ENCODE results near the gene NFIX. TPM values are rescaled to one million over a fixed set of nuclear protein-coding genes. Genes with fewer than 3 reads are reported as not detected.

NFIX gene
- total RNA-seq, 1 experiment from 2014 or later = 69.7 TPM

DNA sequence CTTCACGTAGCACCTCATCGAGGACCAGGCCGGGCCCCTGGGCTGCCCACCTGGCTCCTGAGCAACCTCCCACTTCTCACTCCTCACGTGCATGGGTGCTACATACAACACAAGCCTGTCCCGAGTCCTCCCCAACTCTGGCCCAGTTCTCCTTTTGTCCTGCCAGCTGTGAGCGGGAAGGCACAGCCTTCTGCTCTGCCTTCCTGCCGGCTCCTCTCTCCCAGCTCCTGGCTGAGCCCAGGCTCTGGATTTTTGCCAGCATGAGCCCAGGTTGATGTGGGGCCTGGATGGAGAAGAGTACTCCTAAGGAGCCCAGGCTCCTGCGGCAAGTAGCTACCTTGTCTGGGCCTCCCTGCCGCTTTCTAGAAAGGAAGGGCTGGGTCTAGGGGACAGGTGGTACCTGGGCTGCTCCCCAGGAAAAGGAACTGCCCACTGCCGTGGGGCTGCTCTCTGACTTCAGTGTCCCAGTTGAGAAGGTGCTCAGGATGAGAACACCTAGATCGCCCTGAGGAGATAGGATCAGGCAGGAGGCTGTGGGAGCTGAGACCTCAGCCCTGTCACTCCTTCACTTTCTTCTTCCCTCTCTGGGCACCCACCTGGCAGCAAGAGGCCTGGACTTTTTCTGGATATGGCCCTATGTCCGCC lies 83.7 kb downstream of the NFIX start:
- intact Hi-C loops (cut with micrococcal nuclease; ENCODE audit: unreplicated experiment) = no loop called here
- TF ChIP-seq, protein P1, sequence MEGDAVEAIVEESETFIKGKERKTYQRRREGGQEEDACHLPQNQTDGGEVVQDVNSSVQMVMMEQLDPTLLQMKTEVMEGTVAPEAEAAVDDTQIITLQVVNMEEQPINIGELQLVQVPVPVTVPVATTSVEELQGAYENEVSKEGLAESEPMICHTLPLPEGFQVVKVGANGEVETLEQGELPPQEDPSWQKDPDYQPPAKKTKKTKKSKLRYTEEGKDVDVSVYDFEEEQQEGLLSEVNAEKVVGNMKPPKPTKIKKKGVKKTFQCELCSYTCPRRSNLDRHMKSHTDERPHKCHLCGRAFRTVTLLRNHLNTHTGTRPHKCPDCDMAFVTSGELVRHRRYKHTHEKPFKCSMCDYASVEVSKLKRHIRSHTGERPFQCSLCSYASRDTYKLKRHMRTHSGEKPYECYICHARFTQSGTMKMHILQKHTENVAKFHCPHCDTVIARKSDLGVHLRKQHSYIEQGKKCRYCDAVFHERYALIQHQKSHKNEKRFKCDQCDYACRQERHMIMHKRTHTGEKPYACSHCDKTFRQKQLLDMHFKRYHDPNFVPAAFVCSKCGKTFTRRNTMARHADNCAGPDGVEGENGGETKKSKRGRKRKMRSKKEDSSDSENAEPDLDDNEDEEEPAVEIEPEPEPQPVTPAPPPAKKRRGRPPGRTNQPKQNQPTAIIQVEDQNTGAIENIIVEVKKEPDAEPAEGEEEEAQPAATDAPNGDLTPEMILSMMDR (conservative IDR thresholded peaks at IDR 0.05; ENCODE audit: low read depth, low read length) = no peak
- TF ChIP-seq EZH2 (IDR thresholded peaks at IDR 0.05; ENCODE audit: borderline replicate concordance, low read depth, low read length, poor library complexity, severe bottlenecking) = no peak

DNA sequence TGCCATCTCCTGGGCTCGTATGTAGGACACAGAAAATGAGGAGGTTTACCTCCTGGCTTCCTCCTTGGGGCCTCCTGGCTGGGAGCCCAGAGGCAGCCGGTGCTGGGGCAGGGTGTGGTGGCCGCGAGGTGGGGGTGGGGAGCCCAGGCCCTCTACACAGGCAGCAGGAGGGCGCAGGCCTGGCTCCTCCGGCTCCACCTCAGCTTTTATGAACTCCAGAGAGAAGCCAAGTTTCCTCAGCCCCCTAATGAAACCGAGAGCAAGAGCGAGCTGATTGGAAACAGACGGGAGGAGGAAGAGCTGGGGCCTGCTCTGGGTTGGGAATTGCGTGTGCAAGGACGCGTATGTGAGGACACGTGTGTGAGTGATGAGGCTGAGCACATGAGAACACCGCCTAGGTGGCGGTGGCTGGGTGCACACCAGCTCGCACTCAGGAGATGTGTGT lies 84.3 kb downstream of the NFIX start:
- Histone ChIP-seq H3K27me3 (replicated peaks; ENCODE audit: insufficient read depth, low read depth, low read length, poor library complexity) (no peaks in the 10 kb centered on the region), H3K27ac (ENCODE audit: low read depth, low read length, poor library complexity, severe bottlenecking) (peak overlapping the region; percentile 35), H3K36me3 (ENCODE audit: insufficient read depth, low read length, poor library complexity, severe bottlenecking) (peaks cover 5% of the 10 kb centered on the region), H3K4me3 (ENCODE audit: low read depth, low read length, poor library complexity, severe bottlenecking) (no peak overlapping the region), H3K4me1 (ENCODE audit: insufficient read depth, low read length, poor library complexity, severe bottlenecking) (peaks cover 32% of the 10 kb centered on the region), H3K9me3 (ENCODE audit: low read depth, low read length, poor library complexity, severe bottlenecking) (no peaks in the 10 kb centered on the region)
- TF ChIP-seq EZH2 (IDR thresholded peaks at IDR 0.05; ENCODE audit: borderline replicate concordance, low read depth, low read length, poor library complexity, severe bottlenecking) = no peak
- TF ChIP-seq, protein P1 (conservative IDR thresholded peaks at IDR 0.05; ENCODE audit: low read depth, low read length) = no peak
- BruUV-seq (replicated peaks) = no TSS peak
- intact Hi-C loops (cut with micrococcal nuclease; ENCODE audit: unreplicated experiment) = no loop called here
- DNase-seq (ENCODE audit: low spot score) = peak; percentile 39
- CTCF ChIA-PET = interaction anchor here (1.3 kb wide), 1 partner anchor 14 kb away, joined by 3 read pairs; no protein-coding TSS in a partner anchor
- POLR2A ChIA-PET (ENCODE audit: low non-redundant PET) = no interaction called here

More for the DNA sequence above, 83.7 kb downstream of the NFIX start:
- no TSS peak for BruUV-seq (replicated peaks)
- ChIA-PET POLR2A (ENCODE audit: low non-redundant PET) (no interaction called here), CTCF (interaction anchor here (1.3 kb wide), 1 partner anchor 15 kb away, joined by 3 read pairs; no protein-coding TSS in a partner anchor)
- Histone ChIP-seq H3K36me3 (ENCODE audit: insufficient read depth, low read length, poor library complexity, severe bottlenecking) (peaks cover 7% of the 10 kb centered on the region), H3K4me3 (ENCODE audit: low read depth, low read length, poor library complexity, severe bottlenecking) (no peak overlapping the region), H3K27me3 (replicated peaks; ENCODE audit: insufficient read depth, low read depth, low read length, poor library complexity) (no peaks in the 10 kb centered on the region), H3K27ac (ENCODE audit: low read depth, low read length, poor library complexity, severe bottlenecking) (peak overlapping the region; percentile 47), H3K4me1 (ENCODE audit: insufficient read depth, low read length, poor library complexity, severe bottlenecking) (peaks cover 32% of the 10 kb centered on the region), H3K9me3 (ENCODE audit: low read depth, low read length, poor library complexity, severe bottlenecking) (no peaks in the 10 kb centered on the region)
- no peak for DNase-seq (ENCODE audit: low spot score)

DNA sequence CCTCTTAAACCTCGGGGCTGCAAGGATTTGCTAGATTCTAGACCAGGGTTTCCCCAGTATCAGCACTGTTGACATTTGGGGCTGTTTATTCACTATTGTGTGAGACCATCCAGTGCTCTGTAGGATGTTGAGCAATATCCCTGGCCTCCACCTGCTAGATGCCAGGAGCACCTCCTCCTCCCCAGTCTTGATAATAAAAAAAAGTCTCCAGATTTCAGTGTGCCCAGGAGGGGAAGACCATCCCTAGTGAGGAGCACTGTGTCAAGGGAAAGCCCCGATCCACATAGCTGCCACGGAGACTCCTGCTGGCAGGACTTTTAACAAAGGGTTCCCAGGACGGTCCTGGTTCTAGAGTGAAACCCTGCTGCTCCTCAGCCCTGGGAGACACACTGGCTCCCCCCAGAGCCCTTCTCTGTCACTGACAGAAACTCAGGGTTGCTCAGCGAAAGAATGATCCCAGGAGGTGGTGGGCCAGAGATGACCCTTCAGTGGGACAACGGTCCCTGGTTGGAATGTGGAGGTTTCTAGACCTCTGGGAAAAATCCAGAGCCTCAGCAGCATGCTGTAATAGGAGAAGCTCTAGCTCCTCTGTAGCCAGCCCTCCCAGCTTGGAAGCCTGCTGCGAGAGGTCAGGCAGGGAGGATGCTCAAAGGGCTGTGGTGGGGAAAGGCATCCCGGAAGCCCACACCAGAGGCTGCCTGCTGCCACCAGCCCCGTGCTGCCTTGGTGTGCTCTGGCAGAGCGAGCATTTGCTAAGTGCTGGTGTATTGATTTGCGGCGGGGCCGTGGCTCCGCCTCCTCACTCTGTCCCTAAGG lies 87.1 kb downstream of the NFIX start:
- peaks cover 25% of the 10 kb centered on the region for H3K4me1 ChIP-seq (ENCODE audit: insufficient read depth, low read length, poor library complexity, severe bottlenecking)
- H3K27ac ChIP-seq (ENCODE audit: low read depth, low read length, poor library complexity, severe bottlenecking) = no peak overlapping the region
- TF ChIP-seq, protein P1 (conservative IDR thresholded peaks at IDR 0.05; ENCODE audit: low read depth, low read length) = peak; percentile 40
- no peak for TF ChIP-seq EZH2 (IDR thresholded peaks at IDR 0.05; ENCODE audit: borderline replicate concordance, low read depth, low read length, poor library complexity, severe bottlenecking)
- H3K27me3 ChIP-seq (replicated peaks; ENCODE audit: insufficient read depth, low read depth, low read length, poor library complexity) = no peaks in the 10 kb centered on the region
- BruUV-seq (replicated peaks) = no TSS peak
- H3K4me3 ChIP-seq (ENCODE audit: low read depth, low read length, poor library complexity, severe bottlenecking) = no peak overlapping the region
- H3K36me3 ChIP-seq (ENCODE audit: insufficient read depth, low read length, poor library complexity, severe bottlenecking) = peaks cover 5% of the 10 kb centered on the region
- ChIA-PET POLR2A (ENCODE audit: low non-redundant PET) (interaction anchor here (0.6 kb wide), 1 partner anchor 254 kb away, joined by 3 read pairs; no protein-coding TSS in a partner anchor), CTCF (no interaction called here)
- intact Hi-C loops (cut with micrococcal nuclease; ENCODE audit: unreplicated experiment) = no loop called here
- H3K9me3 ChIP-seq (ENCODE audit: low read depth, low read length, poor library complexity, severe bottlenecking) = no peaks in the 10 kb centered on the region
- DNase-seq (ENCODE audit: low spot score) = peak; percentile 51

All from A673 (cell line).